ENCODE measurements around the gene FMN1.

FMN1 gene

GRCh38 chr15:32933236-32933635 lies 261.3 kb downstream of the FMN1 start:
- no peak overlapping the region for H2AFZ ChIP-seq (ENCODE audit: low read depth)
- H3K4me2 ChIP-seq, result no peak overlapping the region
- H3K4me3 ChIP-seq (IDR thresholded peaks at IDR 0.05; ENCODE audit: insufficient read depth, low read depth, low read length), result no peak overlapping the region
- no peak overlapping the region for H3K27ac ChIP-seq
- H4K20me1 ChIP-seq (ENCODE audit: insufficient read depth), result no peaks in the 10 kb centered on the region
- no peaks in the 10 kb centered on the region for H3K36me3 ChIP-seq (ENCODE audit: insufficient read depth)
- H3K9ac ChIP-seq, result no peak overlapping the region
- no peaks in the 10 kb centered on the region for H3K79me2 ChIP-seq (ENCODE audit: insufficient read depth, low read depth)
- H3K4me1 ChIP-seq (ENCODE audit: low read depth, poor library complexity, severe bottlenecking), result no peaks in the 10 kb centered on the region
- no peak for TF ChIP-seq CTCF (conservative IDR thresholded peaks at IDR 0.05; ENCODE audit: low read depth, low read length)
- no peaks in the 10 kb centered on the region for H3K27me3 ChIP-seq (ENCODE audit: insufficient read depth, low read depth)

GRCh38 chr15:32928876-32929275 lies 265.6 kb downstream of the FMN1 start:
- no peak overlapping the region for H3K4me3 ChIP-seq (IDR thresholded peaks at IDR 0.05; ENCODE audit: insufficient read depth, low read depth, low read length)
- no peak overlapping the region for H2AFZ ChIP-seq (ENCODE audit: low read depth)
- H3K27ac ChIP-seq, result no peak overlapping the region
- no peak for TF ChIP-seq CTCF (conservative IDR thresholded peaks at IDR 0.05; ENCODE audit: low read depth, low read length)
- no peak overlapping the region for H3K9ac ChIP-seq
- peaks cover 33% of the 10 kb centered on the region for H3K4me1 ChIP-seq (ENCODE audit: low read depth, poor library complexity, severe bottlenecking)
- no peaks in the 10 kb centered on the region for H3K36me3 ChIP-seq (ENCODE audit: insufficient read depth)
- no peaks in the 10 kb centered on the region for H3K27me3 ChIP-seq (ENCODE audit: insufficient read depth, low read depth)
- no peak overlapping the region for H3K4me2 ChIP-seq
- no peaks in the 10 kb centered on the region for H3K79me2 ChIP-seq (ENCODE audit: insufficient read depth, low read depth)
- no peaks in the 10 kb centered on the region for H4K20me1 ChIP-seq (ENCODE audit: insufficient read depth)

- TF ChIP-seq CTCF (conservative IDR thresholded peaks at IDR 0.05; ENCODE audit: low read depth, low read length), result no peak
- H3K36me3 ChIP-seq (ENCODE audit: insufficient read depth), result no peaks in the 10 kb centered on the region
- H3K4me1 ChIP-seq (ENCODE audit: low read depth, poor library complexity, severe bottlenecking), result peaks cover 51% of the 10 kb centered on the region
- no peak overlapping the region for H3K4me3 ChIP-seq (IDR thresholded peaks at IDR 0.05; ENCODE audit: insufficient read depth, low read depth, low read length)
- no peaks in the 10 kb centered on the region for H4K20me1 ChIP-seq (ENCODE audit: insufficient read depth)
- no peak overlapping the region for H3K4me2 ChIP-seq
- H3K79me2 ChIP-seq (ENCODE audit: insufficient read depth, low read depth), result no peaks in the 10 kb centered on the region
- no peak overlapping the region for H3K27ac ChIP-seq
- no peak overlapping the region for H3K9ac ChIP-seq
- H2AFZ ChIP-seq (ENCODE audit: low read depth), result no peak overlapping the region
- H3K27me3 ChIP-seq (ENCODE audit: insufficient read depth, low read depth), result no peaks in the 10 kb centered on the region
Observed at GRCh38 chr15:32927124-32927523, 267.4 kb downstream of the FMN1 start.

DNA sequence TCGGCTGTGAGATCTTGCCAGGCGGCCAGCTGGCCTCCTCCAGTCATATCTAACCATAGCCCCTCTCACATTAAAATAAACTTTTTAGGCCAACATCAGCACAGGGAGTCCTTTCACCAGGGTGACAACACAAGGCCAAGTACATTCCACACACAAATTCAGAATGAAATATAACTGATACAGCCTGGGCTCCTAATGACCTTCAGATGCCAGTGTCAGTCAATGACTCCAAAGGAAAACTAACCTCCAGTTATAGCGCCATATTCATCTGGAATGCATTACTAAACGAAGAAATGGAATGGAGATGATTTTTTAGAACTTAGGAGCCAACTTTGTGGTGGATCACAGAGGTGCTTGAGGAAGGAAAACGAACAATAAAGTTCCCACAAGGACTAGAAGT lies 271.3 kb downstream of the FMN1 start:
- no peak overlapping the region for H2AFZ ChIP-seq (ENCODE audit: low read depth)
- H3K4me1 ChIP-seq (ENCODE audit: low read depth, poor library complexity, severe bottlenecking), result peaks cover 55% of the 10 kb centered on the region
- no peak overlapping the region for H3K4me3 ChIP-seq (IDR thresholded peaks at IDR 0.05; ENCODE audit: insufficient read depth, low read depth, low read length)
- no peaks in the 10 kb centered on the region for H3K36me3 ChIP-seq (ENCODE audit: insufficient read depth)
- no peaks in the 10 kb centered on the region for H3K27me3 ChIP-seq (ENCODE audit: insufficient read depth, low read depth)
- peak overlapping the region; percentile 46; the same call in 1 of the 2 replicates for H3K4me2 ChIP-seq
- H3K27ac ChIP-seq, result no peak overlapping the region
- H3K9ac ChIP-seq, result no peak overlapping the region
- no peaks in the 10 kb centered on the region for H3K79me2 ChIP-seq (ENCODE audit: insufficient read depth, low read depth)
- no peak for TF ChIP-seq CTCF (conservative IDR thresholded peaks at IDR 0.05; ENCODE audit: low read depth, low read length)
- H4K20me1 ChIP-seq (ENCODE audit: insufficient read depth), result no peaks in the 10 kb centered on the region
